GM15510 (cell line): ENCODE measurements around the gene RO60.
A peak's percentile ranks its signal among the peaks of the same experiment; 100 is the strongest.

ENCODE experiments used
- POLR2A ChIP-seq: IDR thresholded peaks from 3 replicates; pipeline ENCODE4 v1.6.1; 2011; ENCODE audit warnings: borderline replicate concordance; ENCODE audit not compliant: insufficient read length; ENCODE audit errors: extremely low read depth

The RO60 gene

GRCh38 chr1:193059282-193060114 is at the start of gene RO60, which contains the start of gene UCHL5:
RO60 (plus strand) TSS chr1:193059612; CDS start chr1:193069055, 9,443 bp downstream.
UCHL5 (minus strand) TSS chr1:193059360; CDS start chr1:193059260, 100 bp downstream.
- peak; percentile 90 for TF ChIP-seq POLR2A

GRCh38 chr1:193011406-193011805 is 48.0 kb upstream of the RO60 start:
- no peak for TF ChIP-seq POLR2A

GRCh38 chr1:193013005-193013404 is 46.4 kb upstream of the RO60 start:
- TF ChIP-seq POLR2A, result no peak

- no peak for TF ChIP-seq POLR2A
These were observed 45.7 kb upstream of the RO60 start for GRCh38 chr1:193013707-193014106.

- TF ChIP-seq POLR2A, result no peak
These were observed 45.0 kb upstream of the RO60 start for GRCh38 chr1:193014400-193014799.

GRCh38 chr1:193016788-193017187 is 42.6 kb upstream of the RO60 start:
- TF ChIP-seq POLR2A, result no peak

- TF ChIP-seq POLR2A, result no peak
These were observed 39.9 kb upstream of the RO60 start for GRCh38 chr1:193019442-193020026.

GRCh38 chr1:193025218-193025617 is 34.2 kb upstream of the RO60 start:
- TF ChIP-seq POLR2A, result no peak

GRCh38 chr1:193030280-193030679 is 29.1 kb upstream of the RO60 start:
- no peak for TF ChIP-seq POLR2A

- no peak for TF ChIP-seq POLR2A
These were observed 28.0 kb upstream of the RO60 start for GRCh38 chr1:193031431-193031830.

- TF ChIP-seq POLR2A, result no peak
These were observed 25.8 kb upstream of the RO60 start for GRCh38 chr1:193033610-193034009.

- TF ChIP-seq POLR2A, result no peak
These were observed 22.9 kb upstream of the RO60 start for GRCh38 chr1:193036337-193037047.

- TF ChIP-seq POLR2A, result no peak
These were observed 19.4 kb upstream of the RO60 start for GRCh38 chr1:193040011-193040410.

- TF ChIP-seq POLR2A, result no peak
These were observed 16.4 kb upstream of the RO60 start for GRCh38 chr1:193042766-193043691.
